Activated CD4-positive, alpha-beta T cell treated with anti-CD3 and anti-CD28 coated beads, Interleukin-2, amount 50 U/mL, for 16 hours (primary cell): ENCODE results near the gene DUT.
"Not testable (repeated sequence)": the region's sequence is repeated elsewhere in the genome, so short reads cannot be mapped to it uniquely, and the experiment has no call there.

ENCODE experiments used
- DNase-seq: peaks from one replicate; pipeline ENCODE4 v3.0.0-alpha.2; 2020

The DUT gene

DNA sequence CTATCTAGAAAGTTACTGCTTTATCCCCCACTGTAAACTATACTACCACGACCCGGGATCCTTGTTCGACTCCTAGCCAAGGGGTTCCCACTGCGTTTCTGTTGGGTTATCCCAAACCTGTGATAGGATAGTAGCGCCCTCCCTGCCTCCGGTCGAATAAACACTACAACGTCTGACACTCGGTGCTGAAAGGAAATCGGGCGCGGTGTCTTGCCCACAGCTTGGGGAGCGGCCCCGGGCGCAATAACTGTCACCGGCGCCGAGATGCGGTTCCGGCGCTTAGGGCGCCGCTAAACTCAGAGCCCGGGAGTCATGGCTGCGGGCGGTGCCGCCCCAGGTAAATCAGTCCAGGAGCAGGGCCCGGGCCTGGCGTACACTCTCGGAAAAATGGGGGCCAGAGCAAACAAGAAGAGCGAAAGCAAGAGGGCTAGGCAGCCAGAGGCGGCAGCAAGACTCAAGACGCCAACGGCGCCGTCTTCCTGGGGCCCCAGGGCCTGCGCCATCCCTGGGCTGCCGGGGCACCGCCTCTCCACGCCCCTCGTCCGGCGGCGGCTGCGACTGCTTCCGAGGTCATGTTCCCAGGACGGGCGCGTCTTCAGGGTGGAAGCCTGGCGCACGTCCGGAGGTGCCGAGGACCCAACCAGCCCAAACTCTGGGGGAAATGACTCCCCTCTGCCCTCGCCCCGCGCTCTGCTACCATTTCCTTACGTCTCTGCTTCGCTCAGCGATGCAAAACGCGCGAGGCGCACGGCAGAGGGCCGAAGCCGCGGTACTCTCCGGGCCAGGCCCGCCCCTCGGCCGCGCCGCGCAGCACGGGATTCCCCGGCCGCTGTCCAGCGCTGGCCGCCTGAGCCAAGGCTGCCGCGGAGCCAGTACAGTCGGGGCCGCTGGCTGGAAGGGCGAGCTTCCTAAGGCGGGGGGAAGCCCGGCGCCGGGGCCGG lies at the start of gene DUT:
Gene DUT (plus strand): TSS at position 575 of the 941 bp plus-strand sequence. CDS start 87 bp downstream, at position 662.
- peak; percentile 83 for DNase-seq

DNA sequence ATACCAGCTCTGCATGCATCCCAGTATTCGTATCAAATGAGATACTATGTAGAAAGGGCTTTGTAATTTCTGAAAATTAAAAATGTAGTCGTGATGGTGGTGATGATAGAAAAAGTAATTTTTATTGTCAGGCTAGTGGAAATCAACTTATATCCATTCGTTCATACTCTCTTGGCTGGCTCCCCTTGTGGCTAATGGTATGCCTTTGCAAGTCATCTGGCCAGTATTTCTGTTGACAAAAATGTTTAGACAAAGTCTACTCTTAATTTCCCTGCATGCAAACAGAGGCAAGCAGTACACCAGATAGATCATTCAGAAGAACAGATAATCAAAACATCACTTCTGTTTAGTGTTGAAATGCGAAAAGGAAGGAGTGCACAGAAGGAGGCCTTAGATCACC lies 49.6 kb upstream of the DUT start:
- DNase-seq, result no peak

DNA sequence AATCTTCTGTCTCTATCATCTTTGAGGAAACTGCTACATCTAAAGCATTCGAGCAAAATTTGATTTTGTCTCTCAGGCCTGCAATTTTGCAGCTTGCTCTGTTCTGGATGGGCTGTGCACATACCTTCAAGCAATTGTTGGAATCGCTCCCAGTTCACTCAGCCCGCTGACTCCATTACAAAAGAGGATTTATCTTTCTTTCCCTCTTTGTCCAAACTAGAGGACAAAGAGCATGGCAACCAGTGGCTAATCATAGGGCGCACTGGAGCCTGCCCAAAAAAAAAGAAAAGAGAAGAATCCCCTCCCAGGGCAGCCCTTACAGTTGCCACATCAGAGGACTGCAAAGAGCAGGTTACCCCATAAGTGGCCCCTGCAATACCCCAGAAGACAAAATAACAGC lies 49.0 kb upstream of the DUT start:
- no peak for DNase-seq

DNA sequence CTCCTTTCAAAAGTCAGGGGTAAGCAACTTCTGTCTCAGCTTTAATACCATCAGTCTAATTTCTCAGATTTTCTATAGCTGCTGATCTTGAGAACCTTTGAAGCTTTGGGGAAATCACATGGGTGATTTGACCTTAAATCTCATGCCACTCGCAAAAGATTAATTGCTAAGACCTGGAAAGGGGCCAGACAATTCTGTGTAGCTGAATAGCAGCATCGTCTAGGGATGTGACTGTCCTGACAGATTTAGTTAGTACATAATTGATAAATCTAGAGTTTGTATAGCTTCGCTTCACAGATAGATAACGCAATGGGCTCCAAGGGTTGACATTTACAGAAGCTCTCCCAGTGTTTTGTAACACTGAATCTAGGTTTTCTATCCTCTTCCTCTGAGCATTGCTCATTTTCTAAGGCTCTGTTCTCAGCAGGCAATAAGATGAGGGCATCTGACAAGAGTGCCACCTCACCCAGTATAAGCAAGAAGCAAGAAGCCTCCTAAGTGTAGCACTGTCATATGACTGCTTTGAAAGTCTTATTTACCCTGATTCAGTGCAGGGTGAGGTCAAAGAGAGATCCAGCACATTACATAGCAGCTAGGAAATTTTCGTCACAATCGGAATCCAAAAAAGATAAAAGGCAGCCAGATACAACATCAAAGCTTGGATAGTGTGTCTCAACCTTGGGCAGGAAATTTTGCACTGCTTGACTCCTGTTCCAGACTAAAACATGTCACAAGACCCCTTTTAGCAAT lies 47.7 kb upstream of the DUT start:
- no peak for DNase-seq

DNA sequence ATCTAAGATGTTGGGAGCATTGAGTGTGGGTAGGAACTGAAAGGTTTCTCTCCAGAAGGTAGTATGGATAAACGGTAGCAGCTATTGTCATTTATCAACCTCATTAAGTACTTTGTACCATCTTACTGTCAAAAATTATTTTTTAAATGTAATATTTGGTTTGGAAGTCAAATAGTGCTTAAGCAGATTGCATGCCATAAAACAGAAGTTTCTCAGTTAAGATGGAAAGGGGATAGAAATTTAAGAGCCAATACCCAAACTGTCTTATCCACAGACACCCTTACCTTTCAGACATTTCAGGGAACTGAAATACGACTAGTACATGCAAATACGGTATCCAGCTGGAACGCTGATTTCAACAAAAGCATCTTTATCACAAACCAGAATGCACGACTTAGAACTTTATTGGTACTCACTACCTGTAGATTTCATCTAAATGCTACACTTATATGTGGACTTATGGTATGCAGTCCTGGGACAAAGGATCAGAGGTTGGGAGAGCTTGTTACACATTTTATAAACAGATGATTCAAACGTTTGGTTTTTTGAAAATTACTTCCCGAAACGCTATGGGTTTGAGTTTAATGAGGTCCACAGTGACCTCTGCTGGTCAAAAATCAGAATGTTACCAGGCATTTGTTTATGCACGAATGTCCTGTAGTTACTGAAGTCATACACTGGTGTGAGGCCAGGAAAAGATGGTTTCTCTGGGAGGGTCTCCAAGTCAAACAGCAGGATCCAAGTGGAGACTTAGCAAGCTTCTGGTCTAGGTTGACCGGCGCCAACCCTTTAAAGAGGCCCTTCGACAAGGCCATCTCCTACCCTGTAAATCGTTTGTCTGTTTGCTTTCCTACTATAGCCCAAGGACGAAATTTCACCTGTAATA lies 45.7 kb upstream of the DUT start:
- peak; percentile 59 for DNase-seq

DNA sequence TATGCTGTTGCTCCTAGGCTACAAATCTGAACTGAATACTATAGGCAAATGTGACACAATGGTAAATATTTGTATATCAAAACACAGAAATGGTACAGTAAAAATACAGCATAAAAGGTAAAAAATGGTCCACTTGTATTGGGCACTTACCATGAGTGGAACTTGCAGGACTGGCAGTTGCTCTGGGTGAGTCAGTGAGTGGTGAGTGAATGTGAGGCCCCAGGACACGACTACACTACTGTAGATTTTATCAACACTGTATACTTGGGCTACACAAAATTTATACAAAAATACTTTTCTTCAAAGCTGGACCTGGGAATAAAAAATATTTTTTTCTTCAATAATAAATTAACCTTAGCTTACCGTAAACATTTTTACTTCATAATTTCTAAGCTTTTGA lies 41.6 kb upstream of the DUT start:
- no peak for DNase-seq

DNA sequence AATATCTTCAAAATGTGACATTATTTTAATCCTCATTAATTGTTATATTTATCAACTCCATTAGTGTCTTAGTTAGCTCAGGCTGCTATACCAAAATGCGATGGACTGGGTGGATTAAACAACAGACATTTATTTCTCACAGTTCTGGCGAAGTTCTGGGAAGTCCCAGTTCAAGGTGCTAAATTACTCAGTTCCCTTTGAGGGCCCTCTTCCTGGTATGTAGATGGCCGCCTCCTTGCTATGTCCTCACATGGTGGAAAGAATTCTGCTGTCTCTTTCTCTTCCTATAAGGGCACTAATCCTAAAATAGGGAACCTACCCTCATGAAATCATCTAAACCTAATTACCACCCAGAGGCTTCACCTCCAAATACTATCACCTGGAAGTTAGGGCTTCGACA lies 38.8 kb upstream of the DUT start:
- peak; percentile 10 for DNase-seq

DNA sequence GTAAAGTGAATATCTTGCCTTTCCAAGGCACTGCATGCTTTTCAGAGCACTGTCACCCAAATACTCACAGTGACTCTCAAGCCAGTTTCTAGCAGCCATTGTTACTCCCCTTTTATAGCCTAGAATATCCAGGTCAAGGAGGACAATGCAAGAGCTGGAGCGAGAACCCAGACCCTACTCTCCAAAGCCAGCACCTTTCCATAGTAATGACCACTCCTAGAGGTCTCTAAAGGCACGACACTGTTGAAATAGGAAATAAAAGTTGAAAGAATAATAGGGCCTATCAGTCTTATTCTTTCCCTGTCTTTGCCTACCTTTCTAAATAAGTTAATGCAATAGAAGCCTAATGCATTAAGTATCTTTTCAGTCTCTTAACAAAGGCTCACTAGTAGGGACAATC lies 33.6 kb upstream of the DUT start:
- no peak for DNase-seq

DNA sequence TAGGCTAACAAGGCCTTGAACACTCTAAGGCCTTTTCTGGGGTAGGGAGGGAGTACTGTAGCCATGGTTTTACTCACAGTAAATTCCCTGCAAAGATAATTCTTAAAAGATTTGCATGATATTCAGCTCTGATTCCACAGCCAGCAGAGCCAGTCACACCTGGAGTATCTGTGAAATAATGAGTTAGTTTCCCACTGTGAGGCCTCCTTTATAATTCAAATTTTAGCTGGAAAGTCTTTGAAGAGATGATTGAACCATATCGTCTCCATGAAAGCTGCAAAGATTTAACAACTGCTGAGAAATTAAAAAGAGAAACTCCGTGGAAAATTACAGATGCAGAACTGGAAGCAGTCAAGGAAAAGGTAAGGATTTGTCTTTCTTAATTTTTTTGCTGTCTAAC lies 32.3 kb upstream of the DUT start:
- DNase-seq, result no peak

DNA sequence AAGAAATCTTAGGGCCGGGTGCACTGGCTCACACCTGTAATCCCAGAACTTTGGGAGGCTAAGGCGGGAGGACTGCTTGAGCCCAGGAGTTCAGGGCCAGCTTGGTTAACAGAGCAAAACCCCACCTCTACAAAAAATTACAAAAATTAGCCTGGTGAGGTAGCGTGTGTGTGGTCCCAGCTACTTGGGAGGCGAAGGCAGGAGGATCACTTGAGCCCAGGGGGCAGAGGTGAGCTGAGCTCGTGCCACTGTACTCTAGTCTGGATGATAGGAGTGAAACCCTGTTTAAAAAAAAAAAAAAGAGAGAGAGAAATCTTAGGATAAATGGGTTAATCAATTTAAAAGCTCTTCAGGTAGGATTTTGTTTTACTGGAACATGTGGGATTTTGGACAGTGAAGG lies 31.2 kb upstream of the DUT start:
- no peak for DNase-seq

DNA sequence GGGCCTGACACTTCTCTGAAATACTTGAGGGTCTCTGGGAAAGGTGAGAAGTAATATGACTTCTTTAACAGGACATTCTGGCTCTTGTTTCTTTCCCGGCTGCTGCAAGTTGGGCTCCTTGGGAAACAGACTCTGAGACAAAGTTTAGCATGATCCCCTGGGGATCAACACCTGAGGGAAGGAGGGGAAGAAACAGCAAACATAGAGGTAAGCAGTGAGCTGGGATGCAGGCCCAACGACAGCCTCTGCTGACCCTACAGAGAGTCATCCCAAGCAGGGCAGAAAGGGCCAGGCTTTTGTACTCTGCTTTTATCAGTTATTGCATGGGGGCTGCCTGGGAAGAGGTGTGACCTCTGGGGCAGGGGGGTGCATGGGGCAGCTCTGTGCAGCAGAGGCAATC lies 26.8 kb upstream of the DUT start:
- no peak for DNase-seq

DNA sequence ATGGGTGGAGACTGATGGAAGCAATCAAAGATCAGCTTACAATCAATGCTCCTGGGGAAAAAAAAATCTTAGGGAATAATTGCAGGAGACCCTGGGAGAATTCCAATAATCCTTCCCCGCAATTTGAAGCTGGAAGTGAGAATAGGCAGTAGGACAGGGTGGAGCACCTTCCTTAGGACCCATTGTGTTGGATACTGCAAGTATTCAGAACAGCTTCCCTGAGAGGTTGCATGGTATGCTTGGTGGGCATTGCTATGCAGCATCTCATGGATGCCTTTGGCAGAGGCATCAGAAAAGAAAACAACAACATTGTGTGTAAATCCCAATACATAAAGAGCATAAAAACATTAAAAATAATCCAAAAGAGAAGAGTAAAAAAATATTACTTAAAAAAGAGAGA lies 24.6 kb upstream of the DUT start:
- no peak for DNase-seq

DNA sequence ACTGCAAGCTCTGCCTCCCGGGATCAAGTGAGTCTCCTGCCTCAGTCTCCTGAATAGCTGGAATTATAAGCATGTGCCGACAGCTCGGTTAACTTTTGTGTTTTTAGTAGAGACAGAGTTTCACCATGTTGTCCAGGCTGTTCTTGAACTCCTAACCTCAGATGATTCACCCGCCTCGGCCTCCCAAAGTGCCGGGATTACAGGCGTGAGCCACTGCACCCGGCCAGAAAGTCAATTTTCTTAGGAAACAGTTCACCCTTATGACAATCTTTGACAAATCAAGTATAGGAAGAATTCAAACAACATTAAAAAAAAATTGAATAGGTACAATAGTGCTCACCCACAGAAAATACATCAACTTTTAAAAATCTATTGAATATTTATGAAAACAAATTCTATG lies 23.6 kb upstream of the DUT start:
- no peak for DNase-seq

DNA sequence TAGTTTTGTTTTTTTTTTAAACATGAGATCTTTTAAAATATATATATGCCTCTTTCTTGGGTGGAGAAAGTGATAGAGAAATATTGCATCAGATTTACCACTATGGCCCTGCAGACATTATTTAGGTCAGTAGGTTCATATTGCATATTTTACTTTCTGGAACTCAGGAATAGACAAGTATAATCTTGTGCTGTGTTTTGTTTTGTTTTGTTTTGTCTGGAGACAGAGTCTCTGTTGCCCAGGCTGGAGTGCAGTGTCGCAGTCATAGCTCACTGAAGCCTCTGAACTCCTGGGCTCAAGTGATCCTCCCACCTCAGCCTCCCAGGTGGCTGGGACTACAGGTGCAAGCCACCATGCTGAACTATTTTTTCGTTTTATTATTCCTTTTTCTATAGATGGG lies 21.5 kb upstream of the DUT start:
- DNase-seq, result no peak

DNA sequence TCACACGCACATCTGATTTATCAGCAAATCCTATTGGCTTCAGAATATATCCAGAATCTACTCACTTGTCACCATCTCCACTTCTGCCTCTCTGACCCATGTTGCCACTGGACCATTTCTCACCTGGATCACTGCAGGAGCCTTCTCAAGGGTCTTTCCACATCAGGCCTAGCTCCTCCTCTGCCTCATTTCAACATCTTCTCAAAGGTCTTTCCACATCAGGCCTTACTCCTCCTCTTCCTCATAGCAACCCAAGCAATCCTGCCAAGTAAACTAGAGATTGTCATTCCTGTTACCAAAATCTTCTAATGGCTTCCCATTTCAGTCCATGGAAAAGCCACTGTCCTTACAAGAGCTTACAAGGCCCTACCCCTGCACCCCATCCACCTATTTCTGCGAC lies 18.0 kb upstream of the DUT start:
- DNase-seq, result no peak

DNA sequence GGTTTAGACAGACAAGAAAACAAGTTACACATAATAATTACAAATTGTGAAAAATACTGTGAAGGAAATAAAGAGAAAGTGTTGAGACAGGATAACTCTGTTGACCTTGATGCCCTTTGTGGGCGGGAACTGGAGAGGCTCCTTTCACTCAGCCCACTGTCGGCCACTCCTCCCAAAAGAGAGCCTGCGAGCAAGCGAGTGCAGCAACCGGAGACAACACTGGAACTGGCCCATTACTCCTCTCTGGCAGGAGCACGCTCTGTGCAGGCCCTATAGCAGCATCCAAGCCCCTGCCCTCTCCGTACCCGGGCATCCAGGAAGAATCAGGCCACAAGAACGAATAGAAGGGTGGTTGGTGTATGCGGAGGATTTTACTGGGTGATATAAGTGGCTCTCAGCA lies 16.2 kb upstream of the DUT start:
- no peak for DNase-seq

DNA sequence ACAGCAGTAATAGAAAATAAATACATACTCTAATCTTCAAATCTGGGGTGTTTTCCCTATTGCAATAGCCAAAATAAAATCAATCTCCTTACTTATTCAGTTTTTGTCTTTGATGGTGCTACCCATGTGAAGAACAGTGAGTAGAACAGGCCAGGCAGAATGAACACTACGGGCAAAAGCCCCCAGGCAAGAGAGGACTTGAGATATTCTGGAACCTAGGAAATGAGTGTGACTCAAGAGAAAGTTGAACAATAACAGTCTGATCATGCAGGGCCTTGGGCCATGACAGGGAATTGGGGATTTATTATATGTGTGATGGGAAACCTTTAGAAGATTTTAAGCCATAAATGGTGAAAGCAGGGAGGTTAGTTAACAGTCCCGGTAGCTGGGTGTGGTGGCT lies 14.0 kb upstream of the DUT start:
- no peak for DNase-seq

DNA sequence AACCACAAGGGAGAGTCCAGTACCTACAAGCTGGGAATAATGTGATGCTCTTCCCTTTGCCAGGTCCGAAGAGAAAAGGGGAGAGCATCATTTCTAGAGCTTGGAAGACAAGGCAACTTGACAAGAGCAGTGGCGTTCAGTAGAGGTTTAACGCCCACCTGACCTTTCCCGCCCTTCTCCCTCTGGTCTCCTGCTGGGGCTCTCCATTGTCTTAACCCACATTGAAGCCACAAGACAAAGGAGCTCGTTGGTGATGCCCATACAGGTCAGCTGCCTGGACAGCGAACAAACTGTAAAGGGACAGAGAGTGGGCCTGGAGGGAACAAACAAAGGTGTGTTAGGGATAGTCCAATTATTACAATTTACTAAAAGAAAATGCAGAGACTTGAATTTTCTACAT lies 13.1 kb upstream of the DUT start:
- DNase-seq, result no peak

DNA sequence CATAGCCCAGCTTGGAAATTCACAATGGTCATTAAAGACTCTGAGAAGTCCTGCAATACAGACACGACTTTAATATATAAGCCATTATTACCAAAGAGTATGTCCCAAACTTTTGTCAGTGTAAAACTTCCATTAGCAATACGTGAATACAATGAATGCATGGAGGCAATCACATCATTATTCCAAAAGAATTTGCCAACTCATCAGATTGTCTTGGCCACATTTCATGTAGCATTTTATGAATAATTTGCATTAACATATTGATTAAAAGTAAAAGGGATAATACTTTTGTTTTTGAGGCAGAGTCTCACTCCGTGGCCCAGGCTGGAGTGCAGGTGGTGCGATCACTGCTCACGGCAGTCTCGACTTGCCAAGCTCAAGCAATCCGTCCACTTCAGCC lies 7.9 kb upstream of the DUT start:
- no peak for DNase-seq

DNA sequence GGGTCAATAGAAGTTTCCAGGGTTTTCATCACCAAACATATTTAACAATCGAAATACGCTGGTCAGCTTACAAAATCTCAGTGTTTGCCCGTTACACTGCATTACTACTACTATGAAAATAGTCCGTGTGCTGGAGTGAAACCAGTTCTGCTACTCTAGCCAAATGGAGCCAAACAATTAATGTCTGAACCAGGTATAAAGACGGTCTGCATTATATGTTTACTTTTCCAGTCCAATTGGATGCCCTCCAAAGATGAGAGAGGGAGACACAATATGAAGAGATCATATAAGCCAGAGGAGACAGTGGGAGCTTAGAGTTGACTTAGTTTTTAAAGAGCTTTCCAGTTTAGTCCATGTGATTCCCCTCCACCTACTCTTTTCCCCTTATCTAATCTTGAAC lies 6.3 kb upstream of the DUT start:
- no peak for DNase-seq

DNA sequence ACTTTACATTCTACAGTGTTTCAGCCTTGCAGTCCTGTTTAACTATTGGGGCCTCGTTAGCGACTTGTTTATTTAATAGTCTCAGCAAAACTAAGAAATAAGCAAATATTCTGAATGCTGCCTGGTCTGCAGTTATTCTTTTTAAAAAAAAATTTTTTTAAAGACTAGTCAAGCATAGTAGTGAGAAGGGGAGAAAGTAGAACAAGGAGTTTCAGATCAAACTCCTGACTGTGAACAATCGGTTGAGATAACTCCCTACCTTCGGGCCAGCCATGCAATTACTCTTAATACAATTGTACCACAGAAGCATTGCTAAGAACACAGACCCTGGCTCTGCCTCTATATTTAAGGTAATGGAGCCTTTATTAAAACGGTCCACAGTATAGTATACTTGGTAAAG lies 5.8 kb upstream of the DUT start:
- no peak for DNase-seq

DNA sequence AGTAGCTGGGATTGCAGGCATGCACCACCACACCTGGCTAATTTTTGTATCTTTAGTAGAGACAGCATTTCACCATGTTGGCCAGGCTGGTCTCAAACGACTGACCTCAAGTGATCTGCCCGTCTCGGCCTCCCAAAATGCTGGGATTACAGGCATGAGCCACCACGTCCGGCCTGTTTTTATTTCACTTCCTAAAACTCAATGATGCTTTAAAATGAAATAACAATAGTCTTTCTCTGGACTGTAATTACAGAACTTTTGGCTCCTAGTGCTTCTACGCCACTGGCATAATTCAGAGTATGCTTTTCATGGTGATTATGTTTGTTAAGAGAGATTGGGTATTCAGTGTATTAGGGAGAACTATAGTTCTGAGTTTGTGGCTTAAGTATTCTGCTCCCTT lies 5.0 kb upstream of the DUT start:
- not testable (repeated sequence) for DNase-seq

DNA sequence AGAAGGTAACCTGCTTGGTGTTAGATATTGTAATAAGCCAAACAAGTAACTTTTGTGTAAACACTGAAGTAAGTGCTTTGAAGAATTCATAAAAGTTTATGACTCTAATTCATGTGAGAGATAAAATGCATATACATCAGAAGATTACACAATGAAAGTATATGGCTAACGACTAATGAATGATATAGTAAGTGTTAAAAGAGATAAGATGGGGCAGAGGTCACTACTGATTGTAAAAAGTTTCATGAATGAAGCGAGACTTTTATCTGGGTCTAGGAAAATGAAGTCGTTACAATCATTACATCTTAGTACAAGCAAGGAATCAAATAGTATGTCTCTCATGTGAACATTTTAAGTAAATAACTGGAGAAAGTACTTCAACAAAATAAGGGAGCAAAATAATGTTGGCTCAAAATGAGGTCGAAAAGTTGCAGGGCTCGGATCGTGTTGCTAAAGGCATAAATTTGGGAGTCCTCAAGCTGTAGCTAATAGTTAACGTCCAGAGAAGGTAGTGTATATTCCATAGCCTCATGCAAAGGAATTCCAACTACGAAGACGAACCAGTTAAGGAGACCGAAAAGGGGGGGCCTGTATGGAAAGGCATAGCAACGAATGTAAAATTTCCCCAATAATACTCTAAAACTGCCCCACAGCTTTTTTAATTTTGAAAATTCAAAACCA lies 984 bp upstream of the DUT start:
- no peak for DNase-seq
